ENCODE measurements around the gene ORMDL2. TPM values are rescaled to one million over a fixed set of nuclear protein-coding genes. Genes with fewer than 3 reads are reported as not detected.
"Not testable (repeated sequence)": the region's sequence is repeated elsewhere in the genome, so short reads cannot be mapped to it uniquely, and the experiment has no call there.

The ORMDL2 gene
- total and polyA plus RNA-seq, 2 donors (not counting 3 experiments of a cell fraction or from before 2014, with no cell fraction given), result 55.0 to 70.4 TPM

GRCh38 chr12:55862286-55862685 is 44.4 kb downstream of the ORMDL2 start:
- H3K4me1 ChIP-seq (ENCODE audit: control insufficient read depth, extremely low read depth, insufficient read depth, low read length), result no peaks in the 10 kb centered on the region
- no peaks in the 10 kb centered on the region for H3K9me1 ChIP-seq (replicated peaks; ENCODE audit: control insufficient read depth, extremely low read depth, insufficient read depth, low read length)
- H3K27me3 ChIP-seq (ENCODE audit: control insufficient read depth in 2 of 2, insufficient read depth in 2 of 2, low read length in 2 of 2), result no peaks in the 10 kb centered on the region
- no TSS peak for BruUV-seq (replicated peaks)
- no peak for FAIRE-seq
- H3K79me2 ChIP-seq (ENCODE audit: control insufficient read depth, insufficient read depth, low read length), result no peaks in the 10 kb centered on the region
- intact Hi-C loops (cut with micrococcal nuclease) (no loop called here), dilution Hi-C loops (cut with MboI; ENCODE audit: extremely low pct_ligation_motif_present, low sequenced_read_pairs) (no loop called here)
- H4K20me1 ChIP-seq (replicated peaks; ENCODE audit: control insufficient read depth, extremely low read depth, insufficient read depth, low read length), result no peaks in the 10 kb centered on the region
- TF ChIP-seq GATA2 (IDR thresholded peaks at IDR 0.05; ENCODE audit: insufficient read depth, insufficient read length, low read depth, low read length) (no peak), POLR2A (IDR thresholded peaks at IDR 0.05; ENCODE audit: low read depth, low read length) (no peak), POLR2AphosphoS5 (IDR thresholded peaks at IDR 0.05; ENCODE audit: insufficient read depth, low read depth, low read length) (no peak), MYC (IDR thresholded peaks at IDR 0.05; ENCODE audit: low read depth, low read length) (no peak), CTCF (IDR thresholded peaks at IDR 0.05; ENCODE audit: extremely low read depth in 1 of 2, insufficient read depth in 1 of 2, low read depth in 1 of 2, low read length in 2 of 2) (no peak), EZH2 (IDR thresholded peaks at IDR 0.05; ENCODE audit: borderline replicate concordance, low read depth, low read length, severe bottlenecking) (no peak), FOS (IDR thresholded peaks at IDR 0.05; ENCODE audit: borderline replicate concordance, insufficient read depth, low read length) (no peak), MAX (IDR thresholded peaks at IDR 0.05; ENCODE audit: insufficient read depth, insufficient read length) (no peak), JUN (IDR thresholded peaks at IDR 0.05; ENCODE audit: borderline replicate concordance, insufficient read depth, insufficient read length, low read depth) (no peak)
- H3K4me3 ChIP-seq (replicated peaks in 1 of 3; ENCODE audit: insufficient read depth in 1 of 3, low read depth in 1 of 3, low read length in 3 of 3), result no peak overlapping the region
- ChIA-PET POLR2A (no interaction called here), CTCF (no interaction called here)
- no peaks in the 10 kb centered on the region for H3K9me3 ChIP-seq (replicated peaks; ENCODE audit: control insufficient read depth, insufficient read depth, low read length)
- H3K27ac ChIP-seq (ENCODE audit: insufficient read depth, low read depth, low read length), result no peak overlapping the region
- H2AFZ ChIP-seq (ENCODE audit: low read depth, low read length), result no peak overlapping the region
- H3K36me3 ChIP-seq (ENCODE audit: control insufficient read depth in 2 of 2, extremely low read depth in 1 of 2, insufficient read depth in 2 of 2, low read length in 2 of 2), result no peaks in the 10 kb centered on the region
- DNase-seq (ENCODE audit: low read depth, low spot score), result no peak
- no peak overlapping the region for H3K9ac ChIP-seq (replicated peaks; ENCODE audit: extremely low read depth, insufficient read depth, low read length)
- H3K4me2 ChIP-seq (ENCODE audit: insufficient read depth, low read length), result no peak overlapping the region

- H3K4me3 ChIP-seq (replicated peaks in 1 of 3; ENCODE audit: insufficient read depth in 1 of 3, low read depth in 1 of 3, low read length in 3 of 3); CTCF ChIA-PET; H4K20me1 ChIP-seq (replicated peaks; ENCODE audit: control insufficient read depth, extremely low read depth, insufficient read depth, low read length); H2AFZ ChIP-seq (ENCODE audit: low read depth, low read length); H3K9me1 ChIP-seq (replicated peaks; ENCODE audit: control insufficient read depth, extremely low read depth, insufficient read depth, low read length); DNase-seq (ENCODE audit: low read depth, low spot score); FAIRE-seq; H3K4me1 ChIP-seq (ENCODE audit: control insufficient read depth, extremely low read depth, insufficient read depth, low read length); H3K9me3 ChIP-seq (replicated peaks; ENCODE audit: control insufficient read depth, insufficient read depth, low read length); dilution Hi-C loops (cut with MboI; ENCODE audit: extremely low pct_ligation_motif_present, low sequenced_read_pairs); H3K36me3 ChIP-seq (ENCODE audit: control insufficient read depth in 2 of 2, extremely low read depth in 1 of 2, insufficient read depth in 2 of 2, low read length in 2 of 2); POLR2A ChIA-PET; intact Hi-C loops (cut with micrococcal nuclease); H3K79me2 ChIP-seq (ENCODE audit: control insufficient read depth, insufficient read depth, low read length); BruUV-seq (replicated peaks); H3K9ac ChIP-seq (replicated peaks; ENCODE audit: extremely low read depth, insufficient read depth, low read length); H3K27me3 ChIP-seq (ENCODE audit: control insufficient read depth in 2 of 2, insufficient read depth in 2 of 2, low read length in 2 of 2); H3K4me2 ChIP-seq (ENCODE audit: insufficient read depth, low read length); H3K27ac ChIP-seq (ENCODE audit: insufficient read depth, low read depth, low read length): not testable (repeated sequence)
Observed at GRCh38 chr12:55862931-55863330, 45.1 kb downstream of the ORMDL2 start.
